C4-2B (cell line): Measurements from ENCODE around the gene THRAP3.

Experiments
- H3K27ac ChIP-seq: fragments of 450-650 bp; 2 replicates; pipeline ENCODE4 v1.5.1; 2017
- CTCF ChIP-seq: fragments of 450-650 bp; conservative IDR thresholded peaks from 2 replicates; pipeline ENCODE4 v1.5.1; 2017; ENCODE audit warnings: mild to moderate bottlenecking
- ZFX ChIP-seq: fragments of 450-650 bp; IDR thresholded peaks from 2 replicates; pipeline ENCODE4 v1.6.1; 2017

THRAP3 gene

GRCh38 chr1:36320291-36320761 lies 96.1 kb downstream of the THRAP3 start:
- H3K27ac ChIP-seq: no peak overlapping the region

GRCh38 chr1:36320767-36321118 lies 96.5 kb downstream of the THRAP3 start:
- no peak overlapping the region for H3K27ac ChIP-seq
- TF ChIP-seq ZFX: no peak

More at GRCh38 chr1:36320291-36320761, 96.1 kb downstream of the THRAP3 start:
- TF ChIP-seq ZFX: no peak
- no peak for TF ChIP-seq CTCF

- TF ChIP-seq CTCF (no peak), ZFX (no peak)
- no peak overlapping the region for H3K27ac ChIP-seq
Observed at GRCh38 chr1:36321119-36321951, 97.1 kb downstream of the THRAP3 start.

- TF ChIP-seq CTCF: no peak
- no peak for TF ChIP-seq ZFX
- no peak overlapping the region for H3K27ac ChIP-seq
Observed at GRCh38 chr1:36322041-36322785, 98.0 kb downstream of the THRAP3 start.

GRCh38 chr1:36322786-36323635 lies 98.8 kb downstream of the THRAP3 start:
- TF ChIP-seq CTCF: no peak
- TF ChIP-seq ZFX: 0 out of 2 replicates have a peak, but pooled peaks have one; percentile 43
- peak overlapping the region; percentile 52 for H3K27ac ChIP-seq

GRCh38 chr1:36323636-36324352 lies 99.6 kb downstream of the THRAP3 start, which contains the start of gene EVA1B:
Gene EVA1B (minus strand): TSS chr1:36323645. CDS start chr1:36323037, 608 bp downstream.
- H3K27ac ChIP-seq: peak within 1 kb of the TSS; percentile 52

More at GRCh38 chr1:36323636-36324352, 99.6 kb downstream of the THRAP3 start, which contains the start of gene EVA1B:
- no peak for TF ChIP-seq ZFX
- TF ChIP-seq CTCF: no peak
